Neuronal stem cell (in vitro differentiated cells): Measurements from ENCODE around the gene ARHGAP21. TPM values are rescaled to one million over a fixed set of nuclear protein-coding genes. Genes with fewer than 3 reads are reported as not detected.
"Not testable (repeated sequence)": the region's sequence is repeated elsewhere in the genome, so short reads cannot be mapped to it uniquely, and the experiment has no call there.

ENCODE experiments used
- DNase-seq: peaks from one replicate; pipeline ENCODE4 v3.0.0-alpha.2; 2013; ENCODE audit warnings: low spot score
- H2AFZ ChIP-seq: one replicate; pipeline ENCODE4 v1.6.1; 2013; ENCODE audit warnings: mild to moderate bottlenecking, low read length, inconsistent platforms
- H2AK5ac ChIP-seq: 2 replicates; pipeline ENCODE4 v1.6.1; 2013; ENCODE audit warnings: low read depth, mild to moderate bottlenecking, inconsistent platforms, low read length, moderate library complexity, mixed read lengths
- H2BK120ac ChIP-seq: 2 replicates; pipeline ENCODE4 v1.6.1; 2013; ENCODE audit warnings: low read depth, mild to moderate bottlenecking, inconsistent platforms, low read length, moderate library complexity, mixed read lengths
- H2BK12ac ChIP-seq: one replicate; pipeline ENCODE4 v1.6.1; 2013; ENCODE audit warnings: low read length, inconsistent platforms
- H2BK15ac ChIP-seq: 2 replicates; pipeline ENCODE4 v1.6.1; 2013; ENCODE audit warnings: mild to moderate bottlenecking, low read length, inconsistent platforms, mixed read lengths
- H2BK5ac ChIP-seq: one replicate; pipeline ENCODE4 v1.6.1; 2013; ENCODE audit warnings: inconsistent platforms, mild to moderate bottlenecking, low read length, moderate library complexity
- H3K14ac ChIP-seq: one replicate; pipeline ENCODE4 v1.6.1; 2013; ENCODE audit warnings: low read length, inconsistent platforms
- H3K18ac ChIP-seq: 2 replicates; pipeline ENCODE4 v1.6.1; 2013; ENCODE audit warnings: low read length, inconsistent platforms
- H3K23ac ChIP-seq: 2 replicates; pipeline ENCODE4 v1.6.1; 2013; ENCODE audit warnings: low read depth, mild to moderate bottlenecking, mixed read lengths, low read length, inconsistent platforms; ENCODE audit not compliant: poor library complexity
- H3K27ac ChIP-seq: replicated peaks from 3 replicates; pipeline ENCODE4 v1.5.1; 2013; ENCODE audit warnings: low read length, inconsistent platforms
- H3K27me3 ChIP-seq, 3 experiments: 2 replicates each; pipeline ENCODE4 v1.6.1; 2013; ENCODE audit warnings: low read length in 3 of 3, mild to moderate bottlenecking in 2 of 3, inconsistent platforms in 1 of 3, low read depth in 1 of 3, mixed read lengths in 1 of 3, moderate library complexity in 1 of 3; ENCODE audit not compliant: control insufficient read depth in 3 of 3, insufficient read depth in 3 of 3
- H3K36me3 ChIP-seq, 2 donors: replicated peaks in 1 of 2; 2 replicates each; pipeline ENCODE4 v1.6.1; 2013; ENCODE audit warnings: low read length in 2 of 2; ENCODE audit not compliant: control insufficient read depth in 2 of 2, insufficient read depth in 2 of 2
- H3K4ac ChIP-seq: 2 replicates; pipeline ENCODE4 v1.6.1; 2013; ENCODE audit warnings: inconsistent platforms, mild to moderate bottlenecking, low read length, moderate library complexity
- H3K4me1 ChIP-seq, 2 donors: 1 replicate in 1 of 2; 2 replicates in 1 of 2; pipeline ENCODE4 v1.6.1; 2013; ENCODE audit warnings: low read length in 2 of 2, low read depth in 1 of 2; ENCODE audit not compliant: control insufficient read depth in 2 of 2, insufficient read depth in 1 of 2
- H3K4me2 ChIP-seq: one replicate; pipeline ENCODE4 v1.6.1; 2013; ENCODE audit warnings: mild to moderate bottlenecking, low read length, inconsistent platforms; ENCODE audit not compliant: insufficient read depth, poor library complexity, severe bottlenecking
- H3K4me3 ChIP-seq, 2 donors: 2 replicates each; pipeline ENCODE4 v1.5.1; 2013; ENCODE audit warnings: low read length in 2 of 2, mild to moderate bottlenecking in 2 of 2, inconsistent platforms in 1 of 2, moderate library complexity in 1 of 2
- H3K79me1 ChIP-seq: one replicate; pipeline ENCODE4 v1.6.1; 2013; ENCODE audit warnings: low read depth, mild to moderate bottlenecking, inconsistent platforms, low read length, moderate library complexity
- H3K9ac ChIP-seq: one replicate; pipeline ENCODE4 v1.6.1; 2013; ENCODE audit warnings: mild to moderate bottlenecking, low read depth, low read length, inconsistent platforms; ENCODE audit not compliant: poor library complexity
- H3K9me3 ChIP-seq, 2 donors: replicated peaks in 1 of 2; 2 replicates each; pipeline versions ENCODE3 to v1.6.1; 2013; ENCODE audit warnings: low read length in 2 of 2, mild to moderate bottlenecking in 2 of 2, inconsistent platforms in 1 of 2, low read depth in 1 of 2, mixed read lengths in 1 of 2, moderate library complexity in 1 of 2; ENCODE audit not compliant: control insufficient read depth in 2 of 2, insufficient read depth in 1 of 2
- H4K8ac ChIP-seq: one replicate; pipeline ENCODE4 v1.6.1; 2013; ENCODE audit warnings: low read depth, mild to moderate bottlenecking, inconsistent platforms, low read length, moderate library complexity
- H4K91ac ChIP-seq: one replicate; pipeline ENCODE4 v1.6.1; 2013; ENCODE audit warnings: low read length, low read depth, mild to moderate bottlenecking, inconsistent platforms; ENCODE audit not compliant: poor library complexity
- WGBS, 2 donors: extraction: QIAGEN DNeasy Blood & Tissue Kit; methylation state at CpG; one replicate each; pipeline ENCODE4 v1.1.7; 2013; ENCODE audit warnings: missing lambda C conversion rate in 2 of 2, mixed read lengths in 1 of 2; ENCODE audit not compliant: insufficient read length in 2 of 2, insufficient replicate concordance in 1 of 2; ENCODE audit errors: extremely low coverage in 2 of 2; 5-methylcytosine and 5-hydroxymethylcytosine counted together
- polyA plus RNA-seq, 2 experiments: library from polyadenylated mRNA; stranded (reverse); fragments of 200-250 nt; gene quantifications; one replicate each; pipeline ENCODE4 v1.2.3, GENCODE V29; 2013

The ARHGAP21 gene
- 26.3 TPM for polyA plus RNA-seq (2013, experiment 1 of 2)
- 28.0 TPM for polyA plus RNA-seq (2013, experiment 2 of 2)

GRCh38 chr10:24723788-24724380 is at the start of gene ARHGAP21:
Gene ARHGAP21 (minus strand): TSS chr10:24723887. CDS start chr10:24721899, 1,988 bp downstream.
- Histone ChIP-seq H2BK12ac (no peak within 1 kb of the TSS), H3K23ac (peak within 1 kb of the TSS; percentile 98), H2BK15ac (peak within 1 kb of the TSS; percentile 92), H3K27me3 (no peaks in the 10 kb centered on the region), H3K79me1 (peaks cover 2% of the 10 kb centered on the region), H3K4me2 (peak within 1 kb of the TSS; percentile 91), H3K4ac (peak within 1 kb of the TSS; percentile 66), H2BK120ac (peak within 1 kb of the TSS; percentile 41), H3K18ac (peak within 1 kb of the TSS; percentile 99), H3K14ac (peak within 1 kb of the TSS; percentile 97), H3K36me3 (peaks cover 0 to 30% of the 10 kb centered on the region in 2 donors), H3K4me1 (peaks cover 8 to 15% of the 10 kb centered on the region in 2 donors), H2AK5ac (peak within 1 kb of the TSS; percentile 47), H3K4me3 (peak within 1 kb of the TSS; percentile 64 to 90), H2BK5ac (peak within 1 kb of the TSS; percentile 96), H3K27ac (peak within 1 kb of the TSS; percentile 92), H4K91ac (peak within 1 kb of the TSS; percentile 30), H2AFZ (peak within 1 kb of the TSS; percentile 91), H3K9me3 (no peaks in the 10 kb centered on the region), H3K9ac (peak within 1 kb of the TSS; percentile 92), H4K8ac (peak within 1 kb of the TSS; percentile 17)
- WGBS, 2 donors: no CpG with 5 or more reads among the region's 46 CpGs
- DNase-seq: peak; percentile 55

- Histone ChIP-seq H2BK120ac (no peak overlapping the region), H3K4me1 (peaks cover 0 to 6% of the 10 kb centered on the region in 2 donors), H3K79me1 (no peaks in the 10 kb centered on the region), H3K36me3 (no peaks in the 10 kb centered on the region), H3K4me3 (no peak overlapping the region), H3K4ac (no peak overlapping the region), H3K4me2 (no peak overlapping the region), H2AFZ (no peak overlapping the region), H3K18ac (no peak overlapping the region), H3K9ac (no peak overlapping the region), H3K9me3 (no peaks in the 10 kb centered on the region), H4K8ac (no peak overlapping the region), H2BK12ac (no peak overlapping the region), H3K14ac (no peak overlapping the region), H3K27ac (no peak overlapping the region), H3K27me3 (no peaks in the 10 kb centered on the region), H2BK5ac (no peak overlapping the region), H4K91ac (no peak overlapping the region), H2AK5ac (no peak overlapping the region), H3K23ac (no peak overlapping the region), H2BK15ac (no peak overlapping the region)
- no peak for DNase-seq
- no CpG with 5 or more reads among the region's 1 CpG for WGBS, 2 donors
Observed at GRCh38 chr10:24771943-24772694, 48.4 kb upstream of the ARHGAP21 start.

GRCh38 chr10:24764991-24765390 is 41.3 kb upstream of the ARHGAP21 start:
- H4K8ac ChIP-seq, H4K91ac ChIP-seq, H3K14ac ChIP-seq, H3K4me3 ChIP-seq, H2AFZ ChIP-seq, H3K4ac ChIP-seq, H2BK12ac ChIP-seq, H2BK120ac ChIP-seq, H3K9ac ChIP-seq, H3K27ac ChIP-seq, H2BK5ac ChIP-seq, H3K23ac ChIP-seq, H2BK15ac ChIP-seq, H2AK5ac ChIP-seq, H3K79me1 ChIP-seq, H3K4me2 ChIP-seq, H3K18ac ChIP-seq, DNase-seq, H3K36me3 ChIP-seq, H3K27me3 ChIP-seq: not testable (repeated sequence)
- Histone ChIP-seq H3K4me1 (peaks cover 3 to 12% of the 10 kb centered on the region in 2 donors), H3K9me3 (peaks cover 2 to 19% of the 10 kb centered on the region in 2 donors)
- WGBS, 2 donors: no CpG with 5 or more reads among the region's 1 CpG

GRCh38 chr10:24762966-24763623 is 39.4 kb upstream of the ARHGAP21 start:
- H3K27ac ChIP-seq: no peak overlapping the region
- no CpG with 5 or more reads among the region's 2 CpGs for WGBS, 2 donors

More at GRCh38 chr10:24762966-24763623, 39.4 kb upstream of the ARHGAP21 start:
- no peak overlapping the region for H2AFZ ChIP-seq
- H2BK12ac ChIP-seq: no peak overlapping the region
- H2BK120ac ChIP-seq: no peak overlapping the region
- peaks cover 4 to 14% of the 10 kb centered on the region in 2 donors for H3K4me1 ChIP-seq
- no peaks in the 10 kb centered on the region for H3K79me1 ChIP-seq
- no peak overlapping the region for H3K4me3 ChIP-seq
- H4K91ac ChIP-seq: no peak overlapping the region
- H4K8ac ChIP-seq: no peak overlapping the region
- H2AK5ac ChIP-seq: no peak overlapping the region
- H2BK15ac ChIP-seq: no peak overlapping the region
- H3K9ac ChIP-seq: no peak overlapping the region
- no peaks in the 10 kb centered on the region for H3K27me3 ChIP-seq
- no peak for DNase-seq
- H3K4me2 ChIP-seq: no peak overlapping the region
- H2BK5ac ChIP-seq: no peak overlapping the region
- no peak overlapping the region for H3K14ac ChIP-seq
- peaks cover 2 to 19% of the 10 kb centered on the region in 2 donors for H3K9me3 ChIP-seq
- H3K4ac ChIP-seq: no peak overlapping the region
- H3K23ac ChIP-seq: no peak overlapping the region
- H3K36me3 ChIP-seq: no peaks in the 10 kb centered on the region
- H3K18ac ChIP-seq: no peak overlapping the region
